B cell (primary cell): ENCODE measurements around the gene DSCAML1.

Experiments
- CTCF ChIP-seq: fragments of 200-600 bp; IDR thresholded peaks from one replicate; pipeline ENCODE4 v1.8.0; 2022; ENCODE audit warnings: antibody characterized with exemption, mild to moderate bottlenecking
- EZH2 ChIP-seq: IDR thresholded peaks from 2 replicates; pipeline ENCODE4 v1.6.1; 2012; ENCODE audit warnings: borderline replicate concordance, low read depth, mild to moderate bottlenecking, moderate library complexity, low read length; ENCODE audit not compliant: insufficient read depth, poor library complexity, severe bottlenecking

- TF ChIP-seq CTCF (no peak), EZH2 (no peak)
Measured at GRCh38 chr11:117610901-117611300, 186.1 kb downstream of the DSCAML1 start.
